HL-60 (cell line): ENCODE data around the gene CCND1.

Experiments
- GABPA ChIP-seq: IDR thresholded peaks from 2 replicates; pipeline ENCODE4 v1.6.1; 2012; ENCODE audit warnings: low read depth
- POLR2AphosphoS5 ChIP-seq: IDR thresholded peaks from 2 replicates; pipeline ENCODE4 v1.6.1; 2012; ENCODE audit warnings: low read depth
- SPI1 ChIP-seq: IDR thresholded peaks from 2 replicates; pipeline ENCODE4 v1.6.1; 2012; ENCODE audit warnings: low read depth, mild to moderate bottlenecking, borderline replicate concordance
- TF ChIP-seq, protein P1 (sequence below): IDR thresholded peaks from one replicate; pipeline ENCODE4 v1.5.1; 2011; ENCODE audit warnings: low read length, control low read depth, inconsistent platforms; ENCODE audit not compliant: insufficient read depth
- TF ChIP-seq, protein P2 (sequence below): IDR thresholded peaks from 2 replicates; pipeline ENCODE4 v1.6.1; 2012; ENCODE audit warnings: low read depth; ENCODE audit not compliant: insufficient replicate concordance

DNA sequence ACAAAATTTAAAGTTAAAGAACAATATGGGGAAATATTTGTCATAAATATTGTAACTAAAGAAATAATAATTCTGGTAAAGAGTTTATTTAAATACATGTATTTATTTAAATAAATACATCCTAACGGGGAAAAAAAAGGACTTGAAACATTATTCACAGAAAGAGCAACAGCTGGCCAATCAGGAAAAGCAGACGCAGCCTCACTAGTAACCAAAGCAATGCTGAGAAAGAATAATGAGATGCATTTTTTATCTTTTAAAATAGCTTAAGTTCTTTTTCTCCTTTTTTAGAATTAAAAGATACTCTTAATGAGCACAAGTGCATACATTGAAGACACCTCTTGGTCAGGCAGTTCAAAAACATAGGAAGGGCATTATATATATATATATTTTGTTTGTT, 36.8 kb downstream of the CCND1 start:
- TF ChIP-seq, protein P1, sequence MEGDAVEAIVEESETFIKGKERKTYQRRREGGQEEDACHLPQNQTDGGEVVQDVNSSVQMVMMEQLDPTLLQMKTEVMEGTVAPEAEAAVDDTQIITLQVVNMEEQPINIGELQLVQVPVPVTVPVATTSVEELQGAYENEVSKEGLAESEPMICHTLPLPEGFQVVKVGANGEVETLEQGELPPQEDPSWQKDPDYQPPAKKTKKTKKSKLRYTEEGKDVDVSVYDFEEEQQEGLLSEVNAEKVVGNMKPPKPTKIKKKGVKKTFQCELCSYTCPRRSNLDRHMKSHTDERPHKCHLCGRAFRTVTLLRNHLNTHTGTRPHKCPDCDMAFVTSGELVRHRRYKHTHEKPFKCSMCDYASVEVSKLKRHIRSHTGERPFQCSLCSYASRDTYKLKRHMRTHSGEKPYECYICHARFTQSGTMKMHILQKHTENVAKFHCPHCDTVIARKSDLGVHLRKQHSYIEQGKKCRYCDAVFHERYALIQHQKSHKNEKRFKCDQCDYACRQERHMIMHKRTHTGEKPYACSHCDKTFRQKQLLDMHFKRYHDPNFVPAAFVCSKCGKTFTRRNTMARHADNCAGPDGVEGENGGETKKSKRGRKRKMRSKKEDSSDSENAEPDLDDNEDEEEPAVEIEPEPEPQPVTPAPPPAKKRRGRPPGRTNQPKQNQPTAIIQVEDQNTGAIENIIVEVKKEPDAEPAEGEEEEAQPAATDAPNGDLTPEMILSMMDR = no peak
- no peak for TF ChIP-seq POLR2AphosphoS5
- TF ChIP-seq, protein P2, sequence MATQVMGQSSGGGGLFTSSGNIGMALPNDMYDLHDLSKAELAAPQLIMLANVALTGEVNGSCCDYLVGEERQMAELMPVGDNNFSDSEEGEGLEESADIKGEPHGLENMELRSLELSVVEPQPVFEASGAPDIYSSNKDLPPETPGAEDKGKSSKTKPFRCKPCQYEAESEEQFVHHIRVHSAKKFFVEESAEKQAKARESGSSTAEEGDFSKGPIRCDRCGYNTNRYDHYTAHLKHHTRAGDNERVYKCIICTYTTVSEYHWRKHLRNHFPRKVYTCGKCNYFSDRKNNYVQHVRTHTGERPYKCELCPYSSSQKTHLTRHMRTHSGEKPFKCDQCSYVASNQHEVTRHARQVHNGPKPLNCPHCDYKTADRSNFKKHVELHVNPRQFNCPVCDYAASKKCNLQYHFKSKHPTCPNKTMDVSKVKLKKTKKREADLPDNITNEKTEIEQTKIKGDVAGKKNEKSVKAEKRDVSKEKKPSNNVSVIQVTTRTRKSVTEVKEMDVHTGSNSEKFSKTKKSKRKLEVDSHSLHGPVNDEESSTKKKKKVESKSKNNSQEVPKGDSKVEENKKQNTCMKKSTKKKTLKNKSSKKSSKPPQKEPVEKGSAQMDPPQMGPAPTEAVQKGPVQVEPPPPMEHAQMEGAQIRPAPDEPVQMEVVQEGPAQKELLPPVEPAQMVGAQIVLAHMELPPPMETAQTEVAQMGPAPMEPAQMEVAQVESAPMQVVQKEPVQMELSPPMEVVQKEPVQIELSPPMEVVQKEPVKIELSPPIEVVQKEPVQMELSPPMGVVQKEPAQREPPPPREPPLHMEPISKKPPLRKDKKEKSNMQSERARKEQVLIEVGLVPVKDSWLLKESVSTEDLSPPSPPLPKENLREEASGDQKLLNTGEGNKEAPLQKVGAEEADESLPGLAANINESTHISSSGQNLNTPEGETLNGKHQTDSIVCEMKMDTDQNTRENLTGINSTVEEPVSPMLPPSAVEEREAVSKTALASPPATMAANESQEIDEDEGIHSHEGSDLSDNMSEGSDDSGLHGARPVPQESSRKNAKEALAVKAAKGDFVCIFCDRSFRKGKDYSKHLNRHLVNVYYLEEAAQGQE = no peak
- no peak for TF ChIP-seq GABPA
- TF ChIP-seq SPI1 = no peak
